ENCODE measurements around the gene MEX3A. TPM values are rescaled to one million over a fixed set of nuclear protein-coding genes. Genes with fewer than 3 reads are reported as not detected.
"Not testable (repeated sequence)": the region's sequence is repeated elsewhere in the genome, so short reads cannot be mapped to it uniquely, and the experiment has no call there.

The MEX3A gene
- total RNA-seq, 4 donors from 2014 or later, result 0.15 to 1.4 (median 0.65) TPM

DNA sequence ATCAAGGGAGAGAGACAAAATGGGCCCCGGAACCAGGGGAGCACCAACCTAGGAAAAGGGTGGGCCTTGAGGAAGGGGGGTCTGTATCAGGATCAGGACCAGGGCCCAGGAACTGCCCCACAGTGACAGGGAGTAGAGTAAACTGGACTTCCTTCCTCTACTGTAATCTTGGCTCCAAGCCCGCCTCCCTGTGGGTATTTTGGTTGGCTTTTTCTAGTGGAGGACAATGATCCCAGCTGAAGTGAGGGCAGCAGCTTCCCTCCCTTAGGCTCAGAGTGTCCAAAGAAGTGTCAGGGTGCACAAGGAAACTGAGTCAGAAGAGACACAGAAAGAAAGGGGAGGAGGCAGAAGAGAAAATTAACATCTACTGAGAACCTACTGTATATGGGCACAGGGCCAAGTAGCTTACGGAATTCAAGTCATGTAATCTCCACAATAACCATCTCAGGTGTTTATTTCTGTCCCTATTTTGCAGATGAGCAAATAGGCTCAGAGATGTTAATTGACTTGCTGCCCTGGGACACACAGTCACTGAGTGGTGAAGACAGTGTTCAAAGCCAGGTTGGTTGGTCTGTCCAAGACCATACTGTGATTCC lies 33.5 kb downstream of the MEX3A start:
- WGBS, 2 donors, result 74 to 100% methylated on average over 1 to 2 of the region's 3 CpGs
- Histone ChIP-seq H3K27ac (no peak overlapping the region), H3K27me3 (no peaks in the 10 kb centered on the region), H3K4me3 (no peak overlapping the region), H3K9me3 (no peaks in the 10 kb centered on the region), H3K36me3 (peaks cover 0 to 73% (median 3%) of the 10 kb centered on the region in 3 donors), H3K4me1 (peaks cover 0 to 16% (median 0%) of the 10 kb centered on the region in 3 donors)
- intact Hi-C loops (cut with DNase I), result no loop called here
- no peak for DNase-seq
- TF ChIP-seq, protein P1, sequence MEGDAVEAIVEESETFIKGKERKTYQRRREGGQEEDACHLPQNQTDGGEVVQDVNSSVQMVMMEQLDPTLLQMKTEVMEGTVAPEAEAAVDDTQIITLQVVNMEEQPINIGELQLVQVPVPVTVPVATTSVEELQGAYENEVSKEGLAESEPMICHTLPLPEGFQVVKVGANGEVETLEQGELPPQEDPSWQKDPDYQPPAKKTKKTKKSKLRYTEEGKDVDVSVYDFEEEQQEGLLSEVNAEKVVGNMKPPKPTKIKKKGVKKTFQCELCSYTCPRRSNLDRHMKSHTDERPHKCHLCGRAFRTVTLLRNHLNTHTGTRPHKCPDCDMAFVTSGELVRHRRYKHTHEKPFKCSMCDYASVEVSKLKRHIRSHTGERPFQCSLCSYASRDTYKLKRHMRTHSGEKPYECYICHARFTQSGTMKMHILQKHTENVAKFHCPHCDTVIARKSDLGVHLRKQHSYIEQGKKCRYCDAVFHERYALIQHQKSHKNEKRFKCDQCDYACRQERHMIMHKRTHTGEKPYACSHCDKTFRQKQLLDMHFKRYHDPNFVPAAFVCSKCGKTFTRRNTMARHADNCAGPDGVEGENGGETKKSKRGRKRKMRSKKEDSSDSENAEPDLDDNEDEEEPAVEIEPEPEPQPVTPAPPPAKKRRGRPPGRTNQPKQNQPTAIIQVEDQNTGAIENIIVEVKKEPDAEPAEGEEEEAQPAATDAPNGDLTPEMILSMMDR (IDR thresholded peaks at IDR 0.05), result no peak
- no peak for TF ChIP-seq POLR2A (IDR thresholded peaks at IDR 0.05)

DNA sequence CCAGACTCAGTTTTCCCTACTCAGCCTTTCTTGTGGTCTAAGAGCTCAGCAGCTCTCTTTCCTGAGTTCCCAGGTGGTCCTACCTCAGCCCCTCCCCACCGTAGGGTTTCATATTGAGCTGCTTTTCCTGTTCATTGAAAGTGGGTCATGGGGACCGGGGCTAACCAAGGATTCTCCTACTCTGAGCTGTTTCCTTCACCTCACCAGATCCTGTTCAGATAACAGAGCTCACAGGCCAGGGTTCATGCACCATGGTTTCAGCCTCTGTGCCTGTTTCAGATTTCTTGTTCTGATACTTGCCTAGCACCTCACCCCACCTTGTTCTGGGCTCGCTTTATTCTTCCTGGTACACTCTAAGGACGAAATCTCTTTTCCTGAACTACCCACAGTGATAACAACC lies 37.2 kb downstream of the MEX3A start:
- TF ChIP-seq, protein P1 (IDR thresholded peaks at IDR 0.05), result no peak
- TF ChIP-seq POLR2A (IDR thresholded peaks at IDR 0.05), result no peak
- WGBS, 2 donors, result 79 to 90% methylated on average over 4 of the region's 4 CpGs
- DNase-seq, result no peak
- Histone ChIP-seq H3K27ac (no peak overlapping the region), H3K4me3 (no peak overlapping the region), H3K9me3 (no peaks in the 10 kb centered on the region), H3K27me3 (no peaks in the 10 kb centered on the region), H3K4me1 (peaks cover 0 to 4% (median 0%) of the 10 kb centered on the region in 3 donors), H3K36me3 (peaks cover 11 to 98% (median 11%) of the 10 kb centered on the region in 3 donors)
- intact Hi-C loops (cut with DNase I), result no loop called here

DNA sequence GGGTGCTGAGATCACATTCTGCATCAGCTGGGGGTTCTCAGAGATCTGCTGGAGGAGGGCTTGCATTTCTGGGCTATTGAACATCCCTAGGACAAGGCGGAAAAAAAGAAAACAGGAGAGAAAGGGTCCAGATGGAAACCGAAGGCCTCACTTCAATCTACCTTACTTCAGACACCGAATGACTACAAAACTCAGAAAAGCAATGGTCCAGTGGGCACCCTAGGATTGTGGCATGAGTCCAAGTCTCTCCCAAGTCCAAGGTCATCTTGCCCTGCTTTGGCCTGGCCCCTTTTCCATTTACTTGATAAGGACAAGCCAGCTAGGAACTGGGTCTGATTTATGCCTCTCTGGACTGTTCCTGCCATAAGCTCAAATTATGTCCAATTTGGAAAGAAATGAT lies 39.4 kb downstream of the MEX3A start:
- Histone ChIP-seq H3K4me3 (no peak overlapping the region), H3K36me3 (peaks cover 11 to 98% (median 16%) of the 10 kb centered on the region in 3 donors), H3K27ac (no peak overlapping the region), H3K27me3 (no peaks in the 10 kb centered on the region), H3K9me3 (no peaks in the 10 kb centered on the region), H3K4me1 (peaks cover 0 to 4% (median 0%) of the 10 kb centered on the region in 3 donors)
- intact Hi-C loops (cut with DNase I), result no loop called here
- no peak for DNase-seq
- no peak for TF ChIP-seq POLR2A (IDR thresholded peaks at IDR 0.05)
- TF ChIP-seq, protein P1 (IDR thresholded peaks at IDR 0.05), result no peak
- WGBS, 2 donors, result 87 to 88% methylated on average over 3 of the region's 3 CpGs

DNA sequence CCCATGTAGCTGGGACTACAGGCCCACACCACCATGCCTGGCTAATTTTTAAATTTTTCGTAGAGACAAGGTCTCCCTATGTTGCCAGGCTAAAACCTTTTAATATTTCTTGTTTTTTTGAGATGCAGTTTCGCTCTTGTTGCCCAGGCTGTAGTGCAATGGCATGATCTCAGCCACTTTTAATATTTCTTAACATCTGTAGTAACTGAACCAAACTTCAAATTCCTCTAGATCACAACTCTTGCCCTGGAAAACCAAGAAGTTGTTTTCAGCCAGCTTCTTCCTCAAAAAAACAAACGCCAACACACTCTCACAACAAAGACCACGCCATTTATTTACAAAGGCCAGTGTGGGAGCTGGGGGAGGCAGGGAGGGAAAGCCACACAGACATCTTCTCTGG lies 47.3 kb downstream of the MEX3A start:
- H3K4me3 ChIP-seq; H3K4me1 ChIP-seq; DNase-seq; H3K9me3 ChIP-seq; H3K27me3 ChIP-seq; H3K27ac ChIP-seq; intact Hi-C loops (cut with DNase I): not testable (repeated sequence)
- WGBS, 2 donors, result 87 to 93% methylated on average over 4 of the region's 4 CpGs
- peaks cover 0 to 42% (median 16%) of the 10 kb centered on the region in 3 donors for H3K36me3 ChIP-seq

DNA sequence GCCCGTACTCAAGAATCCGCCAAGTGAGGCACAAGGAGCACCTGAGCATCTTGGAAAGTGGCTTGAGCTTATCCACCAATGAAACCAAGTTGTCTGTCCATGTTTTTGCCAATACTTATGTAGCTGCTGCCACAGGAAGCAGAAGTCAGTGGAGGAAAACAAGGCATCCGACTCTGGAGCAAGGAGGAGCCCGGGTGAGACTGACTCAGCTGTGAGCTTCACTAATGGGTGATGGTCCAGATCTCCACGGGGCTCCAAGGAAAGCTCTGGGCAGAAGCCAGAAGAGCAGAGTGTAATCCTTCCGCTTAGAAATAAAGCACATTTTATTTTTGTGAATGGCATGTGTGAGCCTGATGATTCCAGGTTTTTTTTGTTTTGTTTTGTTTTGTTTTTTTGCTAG lies 49.3 kb downstream of the MEX3A start:
- Histone ChIP-seq H3K27me3 (no peaks in the 10 kb centered on the region), H3K4me3 (no peak overlapping the region), H3K9me3 (no peaks in the 10 kb centered on the region), H3K36me3 (peaks cover 0 to 23% (median 13%) of the 10 kb centered on the region in 3 donors), H3K4me1 (no peaks in the 10 kb centered on the region), H3K27ac (no peak overlapping the region)
- intact Hi-C loops (cut with DNase I), result no loop called here
- 53% methylated on average over 6 of the region's 6 CpGs for WGBS, 2 donors
- DNase-seq, result no peak
- TF ChIP-seq, protein P1 (IDR thresholded peaks at IDR 0.05), result no peak
- TF ChIP-seq POLR2A (IDR thresholded peaks at IDR 0.05), result no peak

DNA sequence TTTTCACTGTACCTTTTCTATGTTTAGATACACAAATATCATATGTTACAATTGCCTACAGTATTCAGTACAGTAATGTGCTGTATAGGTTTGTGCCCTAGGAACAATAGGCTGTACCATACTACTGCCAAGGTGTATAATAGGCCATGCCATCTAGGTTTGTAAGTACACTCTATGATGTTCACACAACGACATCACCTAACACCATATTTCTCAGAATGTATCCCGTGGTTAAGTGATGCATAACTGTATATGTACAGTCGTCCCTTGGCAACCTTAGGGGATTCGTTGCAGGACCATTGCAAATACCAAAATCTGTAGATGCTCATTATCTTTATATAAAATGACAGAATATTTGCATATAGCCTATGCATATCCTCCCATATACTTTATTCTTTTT lies 55.7 kb downstream of the MEX3A start:
- DNase-seq, result no peak
- TF ChIP-seq, protein P1 (IDR thresholded peaks at IDR 0.05), result no peak
- TF ChIP-seq POLR2A (IDR thresholded peaks at IDR 0.05), result no peak
- H3K27me3 ChIP-seq, result no peaks in the 10 kb centered on the region
- intact Hi-C loops (cut with DNase I), result no loop called here
- H3K4me3 ChIP-seq, result no peak overlapping the region
- H3K9me3 ChIP-seq, result no peaks in the 10 kb centered on the region
- H3K27ac ChIP-seq, result no peak overlapping the region
- H3K36me3 ChIP-seq, result no peaks in the 10 kb centered on the region
- no peaks in the 10 kb centered on the region for H3K4me1 ChIP-seq
- 70 to 87% methylated on average over 4 of the region's 4 CpGs for WGBS, 2 donors

Data from esophagus squamous epithelium (tissue), 5 donors.